IMR-90 (cell line): ENCODE data around the gene NISCH. TPM values are rescaled to one million over a fixed set of nuclear protein-coding genes. Genes with fewer than 3 reads are reported as not detected.

Experiments
- ATAC-seq: fragments of 200-7000 bp; cut with Tn5 transposase; 2 replicates; pipeline ENCODE4 v1.9.1; 2020; ENCODE audit warnings: low read depth, mild to moderate bottlenecking, moderate library complexity
- BruUV-seq: library from RNA; stranded (reverse); fragments of 400-500 nt; replicated peaks from 2 replicates; lab custom pipeline; 2021; lab: Mats Ljungman, UMichigan
- CTCF ChIA-PET: fragments of 300-600 bp; formaldehyde crosslinking; extraction: SDS; loops from one replicate; lab custom pipeline; 2021; ENCODE audit warnings: antibody characterized with exemption; lab: Yijun Ruan, JAX
- POLR2A ChIA-PET: fragments of 300-600 bp; sonication (Branson Sonifier 250); formaldehyde crosslinking; loops from one replicate; lab custom pipeline; 2022; ENCODE audit warnings: antibody characterized with exemption; ENCODE audit not compliant: unreplicated experiment; lab: Charles Lee
- DNase-seq: peaks from one replicate; pipeline ENCODE4 v3.0.0; 2013
- H2AFZ ChIP-seq: replicated peaks from 2 replicates; pipeline ENCODE3; 2013; ENCODE audit warnings: low read length, mild to moderate bottlenecking; ENCODE audit not compliant: poor library complexity
- H2AK5ac ChIP-seq: 2 replicates; pipeline ENCODE4 v1.6.1; 2013; ENCODE audit warnings: low read depth, low read length, inconsistent platforms
- H2AK9ac ChIP-seq: replicated peaks from 2 replicates; pipeline ENCODE3; 2013; ENCODE audit warnings: mild to moderate bottlenecking, low read depth, low read length, moderate library complexity; ENCODE audit not compliant: poor library complexity
- H2BK120ac ChIP-seq: 2 replicates; pipeline ENCODE4 v1.6.1; 2013; ENCODE audit warnings: low read depth, low read length, inconsistent platforms
- H2BK15ac ChIP-seq: 3 replicates; pipeline ENCODE4 v1.6.1; 2013; ENCODE audit warnings: low read depth, low read length, inconsistent platforms
- H2BK20ac ChIP-seq: 2 replicates; pipeline ENCODE4 v1.6.1; 2013; ENCODE audit warnings: low read depth, mild to moderate bottlenecking, inconsistent platforms, low read length, moderate library complexity
- H2BK5ac ChIP-seq: 2 replicates; pipeline ENCODE4 v1.6.1; 2013; ENCODE audit warnings: mild to moderate bottlenecking, low read depth, low read length, inconsistent platforms; ENCODE audit not compliant: poor library complexity, severe bottlenecking
- H3K14ac ChIP-seq: replicated peaks from 2 replicates; pipeline ENCODE4 v1.6.1; 2013; ENCODE audit warnings: low read depth, low read length, inconsistent platforms
- H3K18ac ChIP-seq: 2 replicates; pipeline ENCODE4 v1.6.1; 2013; ENCODE audit warnings: low read depth, low read length, control low read depth
- H3K23ac ChIP-seq: 2 replicates; pipeline ENCODE4 v1.6.1; 2013; ENCODE audit warnings: low read depth, low read length, inconsistent platforms
- H3K27ac ChIP-seq: 2 replicates; pipeline ENCODE4 v1.5.1; 2013; ENCODE audit warnings: mild to moderate bottlenecking, control low read depth, low read length; ENCODE audit not compliant: insufficient read depth
- H3K27me3 ChIP-seq: 2 replicates; pipeline ENCODE4 v1.6.1; 2013; ENCODE audit warnings: low read length; ENCODE audit not compliant: control insufficient read depth, insufficient read depth
- H3K36me3 ChIP-seq: 2 replicates; pipeline ENCODE4 v1.6.1; 2013; ENCODE audit warnings: low read length, mixed read lengths; ENCODE audit not compliant: control insufficient read depth, insufficient read depth
- H3K4ac ChIP-seq: 2 replicates; pipeline ENCODE4 v1.6.1; 2013; ENCODE audit warnings: low read depth, low read length, inconsistent platforms
- H3K4me1 ChIP-seq: 2 replicates; pipeline ENCODE4 v1.6.1; 2013; ENCODE audit warnings: low read length, mixed read lengths; ENCODE audit not compliant: control insufficient read depth, insufficient read depth
- H3K4me2 ChIP-seq: 2 replicates; pipeline ENCODE4 v1.6.1; 2013; ENCODE audit warnings: low read depth, mild to moderate bottlenecking, control low read depth, low read length, moderate library complexity
- H3K4me3 ChIP-seq: 2 replicates; pipeline ENCODE4 v1.5.1; 2013; ENCODE audit warnings: low read depth, mild to moderate bottlenecking, control low read depth, low read length, moderate library complexity; ENCODE audit not compliant: insufficient read depth
- H3K56ac ChIP-seq: 2 replicates; pipeline ENCODE4 v1.6.1; 2013; ENCODE audit warnings: low read length, inconsistent platforms; ENCODE audit not compliant: insufficient read depth; ENCODE audit errors: extremely low read depth
- H3K79me1 ChIP-seq, 2 experiments: 2 replicates each; pipeline ENCODE4 v1.6.1; 2013; ENCODE audit warnings: low read length in 2 of 2, inconsistent platforms in 1 of 2, low read depth in 1 of 2
- H3K9ac ChIP-seq: 2 replicates; pipeline ENCODE4 v1.6.1; 2013; ENCODE audit warnings: low read depth, low read length, control low read depth
- H3K9me1 ChIP-seq: 2 replicates; pipeline ENCODE4 v1.6.1; 2013; ENCODE audit warnings: low read length, inconsistent platforms; ENCODE audit not compliant: insufficient read depth
- H3K9me3 ChIP-seq: 2 replicates; pipeline ENCODE4 v1.6.1; 2013; ENCODE audit warnings: low read length; ENCODE audit not compliant: control insufficient read depth, insufficient read depth
- H4K20me1 ChIP-seq: 2 replicates; pipeline ENCODE4 v1.6.1; 2013; ENCODE audit warnings: low read length, inconsistent platforms; ENCODE audit not compliant: insufficient read depth
- H4K5ac ChIP-seq: 2 replicates; pipeline ENCODE4 v1.6.1; 2013; ENCODE audit warnings: mild to moderate bottlenecking, low read depth, low read length, control low read depth
- H4K8ac ChIP-seq, 2 experiments: 2 replicates each; pipeline ENCODE4 v1.6.1; 2013; ENCODE audit warnings: low read depth in 2 of 2, low read length in 2 of 2, control low read depth in 1 of 2, inconsistent platforms in 1 of 2
- H4K91ac ChIP-seq: 2 replicates; pipeline ENCODE4 v1.6.1; 2013; ENCODE audit warnings: low read depth, low read length, inconsistent platforms; ENCODE audit not compliant: insufficient read depth
- BHLHE40 ChIP-seq: fragments of 150-350 bp; IDR thresholded peaks from 2 replicates; pipeline ENCODE4 v1.6.1; 2016; ENCODE audit warnings: mild to moderate bottlenecking, low read depth, low read length
- CEBPB ChIP-seq: IDR thresholded peaks from 2 replicates; pipeline ENCODE4 v1.6.1; 2012; ENCODE audit warnings: low read depth, low read length, improper control_type of control experiment
- CHD1 ChIP-seq: IDR thresholded peaks from 2 replicates; pipeline ENCODE4 v1.6.1; 2012; ENCODE audit warnings: low read depth, low read length, improper control_type of control experiment
- FOS ChIP-seq: fragments of 150-350 bp; IDR thresholded peaks from 2 replicates; pipeline ENCODE4 v1.6.1; 2016; ENCODE audit warnings: low read depth, low read length
- MAFK ChIP-seq: IDR thresholded peaks from 2 replicates; pipeline ENCODE4 v1.6.1; 2012; ENCODE audit warnings: low read depth, low read length, improper control_type of control experiment
- MAZ ChIP-seq: IDR thresholded peaks from 2 replicates; pipeline ENCODE4 v1.6.1; 2012; ENCODE audit warnings: low read depth, mild to moderate bottlenecking, low read length, improper control_type of control experiment, moderate library complexity, borderline replicate concordance
- MXI1 ChIP-seq: IDR thresholded peaks from 2 replicates; pipeline ENCODE4 v1.6.1; 2012; ENCODE audit warnings: low read depth, mild to moderate bottlenecking, low read length, moderate library complexity, borderline replicate concordance
- NFE2L2 ChIP-seq: fragments of 150-350 bp; IDR thresholded peaks from 2 replicates; pipeline ENCODE4 v1.6.1; 2016; ENCODE audit warnings: low read depth, mild to moderate bottlenecking, low read length
- POLR2A ChIP-seq: IDR thresholded peaks from 2 replicates; pipeline ENCODE4 v1.6.1; 2012; ENCODE audit warnings: mild to moderate bottlenecking, low read depth, low read length
- RAD21 ChIP-seq: IDR thresholded peaks from 2 replicates; pipeline ENCODE4 v1.6.1; 2012; ENCODE audit warnings: low read length, improper control_type of control experiment
- RCOR1 ChIP-seq: IDR thresholded peaks from 2 replicates; pipeline ENCODE4 v1.6.1; 2012; ENCODE audit warnings: mild to moderate bottlenecking, low read length, improper control_type of control experiment; ENCODE audit not compliant: insufficient replicate concordance
- RFX5 ChIP-seq: IDR thresholded peaks from 2 replicates; pipeline ENCODE4 v1.8.0; 2012; ENCODE audit warnings: low read depth, mild to moderate bottlenecking, low read length, moderate library complexity
- SMC3 ChIP-seq: fragments of 150-350 bp; IDR thresholded peaks from 2 replicates; pipeline ENCODE4 v1.6.1; 2016; ENCODE audit warnings: low read depth, mild to moderate bottlenecking, antibody characterized with exemption, low read length, moderate library complexity
- USF2 ChIP-seq: fragments of 150-350 bp; IDR thresholded peaks from 2 replicates; pipeline ENCODE4 v1.6.1; 2017; ENCODE audit warnings: mild to moderate bottlenecking, antibody characterized with exemption, low read length, low read depth
- WGBS, 2 experiments: methylation state at CpG; one replicate each; pipeline versions ENCODE4 v1.1.5 to v1.1.7; 2013; ENCODE audit warnings: missing lambda C conversion rate in 2 of 2; ENCODE audit not compliant: insufficient read length in 1 of 2; ENCODE audit errors: extremely low coverage in 2 of 2; 5-methylcytosine and 5-hydroxymethylcytosine counted together
- dilution Hi-C: fragments of 300-500 bp; cut with HindIII; formaldehyde crosslinking; loops from one replicate; pipeline ENCODE4 v1.14.3; 2018; ENCODE audit warnings: low sequenced_read_pairs; ENCODE audit not compliant: unreplicated experiment
- in situ Hi-C: fragments of 300-500 bp; cut with MboI; formaldehyde crosslinking; loops from 3 replicates; pipeline ENCODE4 v1.14.3; 2019; ENCODE audit warnings: low sequenced_read_pairs, inconsistent platforms, mixed read lengths
- intact Hi-C: fragments of 100-400 bp; cut with micrococcal nuclease; formaldehyde crosslinking; loops from 2 replicates; pipeline ENCODE4 v1.10.0; 2022
- polyA plus RNA-seq, 3 experiments: library from polyadenylated mRNA; depleted of rRNA; stranded (reverse); fragments of >200 nt; gene quantifications; 2 replicates each; pipeline ENCODE4 v1.2.3, GENCODE V29; 2012; ENCODE audit warnings: low replicate concordance in 1 of 3
- total RNA-seq: library from RNA; depleted of rRNA; stranded (reverse); fragments of >200 nt; gene quantifications from 2 replicates; pipeline ENCODE4 v1.2.3, GENCODE V29; 2012
- TF ChIP-seq, protein P1 (sequence below): conservative IDR thresholded peaks from 2 replicates; pipeline ENCODE4 v1.5.1; 2012; ENCODE audit warnings: mild to moderate bottlenecking, low read depth, low read length, improper control_type of control experiment
- TF ChIP-seq, protein P2 (sequence below): fragments of 150-350 bp; IDR thresholded peaks from 2 replicates; pipeline ENCODE4 v1.6.1; 2016; ENCODE audit warnings: low read depth, mild to moderate bottlenecking, low read length, moderate library complexity, borderline replicate concordance

NISCH gene
- total and polyA plus RNA-seq, 2 of the 4 experiments (the other 2 are of a cell fraction): 36.9 to 86.0 TPM

GRCh38 chr3:52469001-52469400 is 13.6 kb downstream of the NISCH start:
- H3K18ac ChIP-seq: no peak overlapping the region
- TF ChIP-seq MXI1 (no peak), MAFK (no peak), SMC3 (no peak), USF2 (no peak), MAZ (no peak), CHD1 (no peak), RAD21 (no peak), RFX5 (no peak), BHLHE40 (no peak), RCOR1 (no peak), CEBPB (no peak), FOS (no peak), NFE2L2 (no peak), POLR2A (no peak)
- TF ChIP-seq, protein P1, sequence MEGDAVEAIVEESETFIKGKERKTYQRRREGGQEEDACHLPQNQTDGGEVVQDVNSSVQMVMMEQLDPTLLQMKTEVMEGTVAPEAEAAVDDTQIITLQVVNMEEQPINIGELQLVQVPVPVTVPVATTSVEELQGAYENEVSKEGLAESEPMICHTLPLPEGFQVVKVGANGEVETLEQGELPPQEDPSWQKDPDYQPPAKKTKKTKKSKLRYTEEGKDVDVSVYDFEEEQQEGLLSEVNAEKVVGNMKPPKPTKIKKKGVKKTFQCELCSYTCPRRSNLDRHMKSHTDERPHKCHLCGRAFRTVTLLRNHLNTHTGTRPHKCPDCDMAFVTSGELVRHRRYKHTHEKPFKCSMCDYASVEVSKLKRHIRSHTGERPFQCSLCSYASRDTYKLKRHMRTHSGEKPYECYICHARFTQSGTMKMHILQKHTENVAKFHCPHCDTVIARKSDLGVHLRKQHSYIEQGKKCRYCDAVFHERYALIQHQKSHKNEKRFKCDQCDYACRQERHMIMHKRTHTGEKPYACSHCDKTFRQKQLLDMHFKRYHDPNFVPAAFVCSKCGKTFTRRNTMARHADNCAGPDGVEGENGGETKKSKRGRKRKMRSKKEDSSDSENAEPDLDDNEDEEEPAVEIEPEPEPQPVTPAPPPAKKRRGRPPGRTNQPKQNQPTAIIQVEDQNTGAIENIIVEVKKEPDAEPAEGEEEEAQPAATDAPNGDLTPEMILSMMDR: no peak
- TF ChIP-seq, protein P2, sequence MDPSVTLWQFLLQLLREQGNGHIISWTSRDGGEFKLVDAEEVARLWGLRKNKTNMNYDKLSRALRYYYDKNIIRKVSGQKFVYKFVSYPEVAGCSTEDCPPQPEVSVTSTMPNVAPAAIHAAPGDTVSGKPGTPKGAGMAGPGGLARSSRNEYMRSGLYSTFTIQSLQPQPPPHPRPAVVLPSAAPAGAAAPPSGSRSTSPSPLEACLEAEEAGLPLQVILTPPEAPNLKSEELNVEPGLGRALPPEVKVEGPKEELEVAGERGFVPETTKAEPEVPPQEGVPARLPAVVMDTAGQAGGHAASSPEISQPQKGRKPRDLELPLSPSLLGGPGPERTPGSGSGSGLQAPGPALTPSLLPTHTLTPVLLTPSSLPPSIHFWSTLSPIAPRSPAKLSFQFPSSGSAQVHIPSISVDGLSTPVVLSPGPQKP: no peak
- no peak overlapping the region for H3K23ac ChIP-seq
- peaks cover 52% of the 10 kb centered on the region for H3K36me3 ChIP-seq
- H3K9ac ChIP-seq: no peak overlapping the region
- no peak overlapping the region for H2BK15ac ChIP-seq
- 100% methylated on average over 1 of the region's 5 CpGs; no CpG with 5 or more reads in 1 of the 2 experiments for WGBS, 2 experiments
- no peak overlapping the region for H4K5ac ChIP-seq
- H3K9me3 ChIP-seq: no peaks in the 10 kb centered on the region
- H2AK9ac ChIP-seq: no peak overlapping the region
- H3K9me1 ChIP-seq: peaks cover 5% of the 10 kb centered on the region
- H3K27me3 ChIP-seq: no peaks in the 10 kb centered on the region
- dilution Hi-C loops: no loop called here
- H3K4ac ChIP-seq: no peak overlapping the region
- H3K56ac ChIP-seq: no peak overlapping the region
- peaks cover 11% of the 10 kb centered on the region; the same call in 1 of the 2 replicates for H3K4me1 ChIP-seq
- ChIA-PET CTCF (no interaction called here), POLR2A (no interaction called here)
- H4K20me1 ChIP-seq: peaks cover 58% of the 10 kb centered on the region
- intact Hi-C loops: no loop called here
- DNase-seq (no peak), ATAC-seq (no peak)
- no peak overlapping the region for H2AK5ac ChIP-seq
- in situ Hi-C loops: no loop called here
- no peak overlapping the region for H3K14ac ChIP-seq
- H3K4me3 ChIP-seq: no peak overlapping the region
- no peak overlapping the region for H3K27ac ChIP-seq
- H2AFZ ChIP-seq: no peak overlapping the region
- H4K91ac ChIP-seq: no peak overlapping the region
- no peak overlapping the region for H4K8ac ChIP-seq
- H2BK5ac ChIP-seq: no peak overlapping the region
- no TSS peak for BruUV-seq
- no peak overlapping the region for H3K4me2 ChIP-seq
- H3K79me1 ChIP-seq: peaks cover 50 to 81% of the 10 kb centered on the region in 2 experiments
- no peak overlapping the region for H2BK120ac ChIP-seq
- no peak overlapping the region for H2BK20ac ChIP-seq
